Measurements from ENCODE around the gene TSHZ2. TPM values are rescaled to one million over a fixed set of nuclear protein-coding genes. Genes with fewer than 3 reads are reported as not detected.

The TSHZ2 gene
- total RNA-seq, 1 experiment from 2014 or later, result 0.07 TPM

GRCh38 chr20:53080687-53080962, 108.5 kb downstream of the TSHZ2 start:
- no peak overlapping the region for H2BK12ac ChIP-seq (ENCODE audit: insufficient read length, low read depth, low read length)
- no peak overlapping the region for H4K91ac ChIP-seq (ENCODE audit: insufficient read length, low read depth, low read length)
- no peaks in the 10 kb centered on the region for H3K79me1 ChIP-seq (ENCODE audit: insufficient read depth, low read depth, low read length, poor library complexity, severe bottlenecking)
- H3K27ac ChIP-seq (ENCODE audit: insufficient read length, low read depth, low read length), result no peak overlapping the region
- peaks cover 4% of the 10 kb centered on the region; the same call in 1 of the 2 replicates for H3K4me1 ChIP-seq (ENCODE audit: insufficient read depth, low read length)
- no peak overlapping the region for H3K9ac ChIP-seq (ENCODE audit: extremely low read depth, insufficient read length, low read length)
- no peak overlapping the region for H2AK5ac ChIP-seq (ENCODE audit: insufficient read length, low read length)
- no peak overlapping the region for H2AFZ ChIP-seq (ENCODE audit: low read length)
- no peaks in the 10 kb centered on the region for H3K9me3 Mint-ChIP-seq
- H2BK20ac ChIP-seq (ENCODE audit: low read depth, low read length, poor library complexity, severe bottlenecking), result no peak overlapping the region
- no peaks in the 10 kb centered on the region for H3K27me3 Mint-ChIP-seq (ENCODE audit: low read depth)
- no peak overlapping the region for H3K4ac ChIP-seq (ENCODE audit: low read depth, low read length)
- DNase-seq, result no peak
- no peak overlapping the region for H3K14ac ChIP-seq (ENCODE audit: insufficient read depth, low read length)
- H3K27me3 ChIP-seq (ENCODE audit: insufficient read depth, low read length), result no peaks in the 10 kb centered on the region
- no peak overlapping the region for H4K5ac ChIP-seq (ENCODE audit: insufficient read length, low read depth, low read length)
- no peaks in the 10 kb centered on the region for H3K79me2 ChIP-seq (ENCODE audit: insufficient read depth, low read length)
- H2BK5ac ChIP-seq (ENCODE audit: insufficient read length, low read length), result no peak overlapping the region
- H3K27ac Mint-ChIP-seq, result no peak overlapping the region
- no peaks in the 10 kb centered on the region for H3K36me3 Mint-ChIP-seq (ENCODE audit: insufficient read depth in 1 of 3, low read depth in 3 of 3)
- H3T11ph ChIP-seq (ENCODE audit: low read length), result no peak overlapping the region
- TF ChIP-seq CTCF (conservative IDR thresholded peaks at IDR 0.05), result no peak
- H2BK120ac ChIP-seq (ENCODE audit: low read depth, low read length, poor library complexity, severe bottlenecking), result no peak overlapping the region
- H3K9me3 ChIP-seq (ENCODE audit: control insufficient read depth, low read depth, low read length), result no peaks in the 10 kb centered on the region
- H2BK15ac ChIP-seq (ENCODE audit: low read depth, low read length), result no peak overlapping the region
- H3K23me2 ChIP-seq (ENCODE audit: insufficient read length, low read depth, low read length, poor library complexity, severe bottlenecking), result no peaks in the 10 kb centered on the region
- no peaks in the 10 kb centered on the region for H4K20me1 ChIP-seq (ENCODE audit: control insufficient read depth, insufficient read depth, insufficient read length)
- no peak overlapping the region for H4K8ac ChIP-seq (replicated peaks; ENCODE audit: insufficient read length, low read depth, low read length)
- no peak overlapping the region for H3K23ac ChIP-seq (ENCODE audit: insufficient read length, low read depth, low read length)
- no peak overlapping the region for H3K4me2 ChIP-seq (ENCODE audit: insufficient read depth, insufficient read length, low read length)
- no peak overlapping the region for H3K18ac ChIP-seq (ENCODE audit: insufficient read length, low read depth, low read length)
- H3K4me3 Mint-ChIP-seq, result no peak overlapping the region
- no CpG with 5 or more reads among the region's 9 CpGs for WGBS (ENCODE audit: extremely low coverage, insufficient read length, low lambda C conversion rate)
- no peak overlapping the region for H3K56ac ChIP-seq (ENCODE audit: insufficient read length, low read depth, low read length)
- H3K4me1 Mint-ChIP-seq, result peaks cover 13 to 17% of the 10 kb centered on the region in 2 experiments

All from H9 (cell line).